GM19452 (cell line): ENCODE data around the gene SIGLEC5.

Experiments
- ATAC-seq: cut with Tn5 transposase; IDR thresholded peaks from one replicate; pipeline ENCODE4 v1.9.1; 2021; ENCODE audit not compliant: unreplicated experiment

The SIGLEC5 gene

DNA sequence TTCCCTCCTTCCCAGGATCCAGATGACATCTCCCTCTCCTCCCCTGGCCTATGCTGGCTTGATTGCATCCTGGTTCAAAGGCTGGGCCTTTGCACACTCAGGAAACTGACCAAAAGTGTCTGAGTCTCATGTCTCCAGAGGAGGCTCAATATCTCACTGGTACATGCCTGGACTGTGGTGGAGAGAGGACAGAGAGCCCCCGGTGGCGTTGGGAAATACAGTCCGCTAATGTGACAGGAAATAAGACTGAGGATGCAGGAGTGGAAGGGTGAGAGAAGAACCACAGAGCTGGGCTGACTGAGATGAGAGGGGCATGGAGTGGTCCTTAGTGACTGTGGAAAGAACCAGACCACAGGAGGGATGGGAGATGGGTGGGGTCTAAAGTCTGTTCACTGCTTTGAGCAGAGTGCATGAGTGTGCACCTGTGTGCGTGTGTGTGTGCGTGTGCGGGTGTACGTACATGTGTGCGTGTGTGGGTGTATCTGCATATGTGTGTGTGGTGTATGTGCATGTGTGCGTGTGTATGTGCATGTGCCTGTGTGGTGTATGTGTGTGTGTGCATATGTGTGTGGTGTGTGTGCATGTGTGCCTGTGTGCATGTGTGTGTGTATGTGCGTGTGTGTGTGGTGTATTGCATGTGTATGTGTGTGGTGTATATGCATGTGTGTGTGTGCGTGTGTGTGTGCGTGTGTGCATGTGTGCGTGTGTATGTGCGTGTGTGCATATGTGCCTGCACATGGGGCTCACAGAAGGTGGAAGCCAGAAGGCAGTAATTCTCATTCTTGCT is 1.9 kb downstream of the SIGLEC5 start:
- no peak for ATAC-seq

GRCh38 chr19:51627491-51628138 is 2.6 kb downstream of the SIGLEC5 start:
- ATAC-seq, result no peak

DNA sequence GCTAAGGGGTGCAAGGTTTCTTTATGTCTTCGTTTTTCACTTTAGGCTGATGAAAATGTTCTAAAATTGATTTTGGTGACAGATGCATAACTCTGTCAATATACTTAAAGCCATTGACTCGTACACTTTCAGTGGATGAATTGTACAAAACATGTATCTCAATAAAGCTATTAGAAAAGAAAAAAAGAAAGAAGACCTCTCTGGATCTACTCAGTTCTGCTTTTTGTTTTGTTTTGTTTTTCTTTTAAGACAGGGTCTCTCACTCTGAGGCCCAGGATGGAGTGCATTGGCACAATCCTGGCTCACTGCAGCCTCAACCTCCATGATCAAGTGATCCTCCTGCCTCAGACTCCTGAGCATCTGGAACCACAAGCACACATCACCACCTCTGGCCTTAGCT is 3.5 kb downstream of the SIGLEC5 start:
- no peak for ATAC-seq

DNA sequence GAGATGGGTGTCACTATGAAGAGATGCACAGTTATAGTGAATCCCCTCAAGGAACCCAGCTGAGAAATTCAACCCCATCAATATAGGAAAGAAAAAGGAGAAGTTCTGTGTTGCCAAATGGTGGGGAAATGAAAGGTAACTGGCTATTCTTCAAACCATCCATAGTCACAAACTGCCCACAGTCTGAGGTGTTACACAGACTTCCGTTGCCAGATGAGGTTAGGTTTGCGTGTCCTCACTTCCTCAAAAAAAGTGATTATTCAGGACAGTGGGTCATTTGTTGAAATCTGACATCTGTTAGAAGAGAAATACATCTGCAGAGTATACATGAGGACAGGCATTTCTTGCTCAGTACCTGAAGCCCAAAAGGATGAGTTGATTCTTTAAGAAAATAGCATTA is 9.0 kb downstream of the SIGLEC5 start:
- ATAC-seq, result peak; percentile 71

DNA sequence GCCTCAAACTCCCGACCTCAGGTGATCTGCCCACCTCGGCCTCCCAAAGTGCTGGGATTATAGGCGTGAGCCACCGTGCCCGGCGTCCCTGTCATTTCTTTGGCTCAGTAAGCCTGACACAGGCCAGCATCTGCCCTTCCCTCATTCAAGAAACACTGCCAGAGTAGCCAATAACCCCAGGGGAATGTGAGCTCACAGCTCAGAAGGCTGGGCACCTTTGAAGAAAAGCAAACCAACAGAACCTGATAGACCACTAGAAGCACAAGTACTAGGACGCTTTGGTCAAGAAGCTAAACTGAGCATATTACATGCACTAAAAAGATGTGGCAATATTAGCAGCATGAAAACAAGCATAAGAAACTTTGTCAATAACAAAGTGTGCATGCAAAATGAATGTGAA is 14.2 kb downstream of the SIGLEC5 start:
- no peak for ATAC-seq

DNA sequence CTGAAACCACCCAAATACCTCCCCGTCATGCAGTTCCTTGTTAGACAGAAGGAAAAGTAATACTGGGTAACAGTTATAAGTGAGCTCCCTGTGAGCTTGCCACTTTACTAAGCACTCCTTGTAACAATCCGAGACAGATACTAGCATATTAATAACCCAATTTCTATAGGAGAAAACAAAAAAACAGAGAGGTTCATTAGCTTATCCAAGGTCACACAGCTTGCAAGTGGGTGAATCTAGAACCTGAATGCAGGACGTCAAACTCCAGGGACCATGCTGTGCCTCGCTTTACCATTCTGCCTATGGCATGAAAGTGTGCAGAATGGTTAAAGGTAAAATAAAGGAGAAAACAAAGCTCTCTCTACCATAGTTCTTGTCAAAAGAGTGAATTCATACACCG is 15.4 kb downstream of the SIGLEC5 start:
- no peak for ATAC-seq

GRCh38 chr19:51610576-51610975 is 19.6 kb downstream of the SIGLEC5 start:
- ATAC-seq, result no peak

GRCh38 chr19:51607920-51608562 is 22.2 kb downstream of the SIGLEC5 start:
- ATAC-seq, result no peak

DNA sequence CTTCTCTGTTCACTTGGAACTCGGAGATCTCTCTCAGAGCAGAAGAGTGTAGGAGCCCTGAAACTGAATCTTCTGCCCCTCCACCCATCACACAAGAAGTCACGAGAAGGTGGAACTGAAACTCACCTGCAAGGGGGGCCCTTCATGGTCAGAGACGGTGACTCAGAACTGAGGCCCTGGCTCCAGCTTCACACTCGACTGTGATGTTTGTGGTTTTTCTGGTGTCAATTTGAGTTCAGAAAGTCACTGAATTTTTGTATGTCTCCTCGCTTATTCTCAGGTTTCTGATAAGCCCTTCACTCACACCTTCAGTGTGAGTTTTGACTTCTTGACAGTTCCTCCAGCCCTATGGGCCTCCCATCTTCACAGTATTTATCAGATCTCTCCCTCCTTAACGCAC is 23.1 kb downstream of the SIGLEC5 start:
- ATAC-seq, result peak; percentile 96

GRCh38 chr19:51602189-51602854 is 27.9 kb downstream of the SIGLEC5 start:
- ATAC-seq, result no peak

DNA sequence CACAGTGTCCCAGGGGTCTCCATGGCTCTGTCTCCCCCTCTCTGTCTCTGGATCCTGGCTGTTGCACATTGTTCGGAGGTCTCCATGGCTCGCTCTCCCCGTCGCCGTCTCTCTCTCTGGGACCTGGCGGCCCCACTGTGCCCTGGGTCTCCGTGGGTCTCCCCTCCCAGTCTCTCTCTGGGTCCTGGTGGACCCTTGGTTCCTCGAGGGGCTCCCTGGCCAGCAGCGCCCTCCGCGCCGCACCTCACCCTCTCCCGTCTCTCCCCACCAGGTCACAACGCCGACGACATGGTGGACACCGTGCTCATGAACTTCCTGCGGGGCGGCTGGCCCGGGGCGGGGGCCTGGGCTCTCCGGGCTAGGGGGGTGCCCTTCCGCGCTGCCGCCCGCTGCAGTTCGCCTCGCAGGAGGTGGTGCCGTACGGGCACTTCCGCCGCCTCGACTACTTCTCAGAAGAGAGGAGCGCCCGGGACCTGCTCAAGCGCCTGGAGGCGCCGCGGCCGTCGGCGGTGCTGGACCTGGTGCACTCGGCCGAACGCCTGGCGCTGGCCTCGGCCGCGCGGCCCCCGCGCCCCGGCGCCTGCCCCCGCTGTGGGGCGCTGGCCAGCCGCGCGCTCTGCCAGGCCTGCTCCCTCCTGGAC is 29.1 kb downstream of the SIGLEC5 start:
- ATAC-seq, result no peak

DNA sequence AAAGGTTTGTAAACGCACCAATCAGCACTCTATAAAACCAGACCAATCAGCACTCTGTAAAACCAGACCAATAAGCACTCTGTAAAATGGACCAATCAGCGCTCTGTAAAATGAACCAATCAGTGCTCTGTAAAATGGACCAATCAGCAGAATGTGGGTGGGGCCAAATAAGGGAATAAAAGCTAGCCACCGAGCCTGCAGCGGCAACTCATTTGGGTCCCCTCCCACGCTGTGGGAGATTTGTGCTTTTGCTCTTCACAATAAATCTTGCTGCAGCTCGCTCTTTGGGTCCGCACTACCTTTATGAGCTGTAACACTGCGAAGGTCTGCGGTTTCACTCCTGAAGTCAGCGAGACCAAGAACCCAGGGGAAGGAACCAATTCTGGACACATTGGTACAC is 31.1 kb downstream of the SIGLEC5 start:
- no peak for ATAC-seq

DNA sequence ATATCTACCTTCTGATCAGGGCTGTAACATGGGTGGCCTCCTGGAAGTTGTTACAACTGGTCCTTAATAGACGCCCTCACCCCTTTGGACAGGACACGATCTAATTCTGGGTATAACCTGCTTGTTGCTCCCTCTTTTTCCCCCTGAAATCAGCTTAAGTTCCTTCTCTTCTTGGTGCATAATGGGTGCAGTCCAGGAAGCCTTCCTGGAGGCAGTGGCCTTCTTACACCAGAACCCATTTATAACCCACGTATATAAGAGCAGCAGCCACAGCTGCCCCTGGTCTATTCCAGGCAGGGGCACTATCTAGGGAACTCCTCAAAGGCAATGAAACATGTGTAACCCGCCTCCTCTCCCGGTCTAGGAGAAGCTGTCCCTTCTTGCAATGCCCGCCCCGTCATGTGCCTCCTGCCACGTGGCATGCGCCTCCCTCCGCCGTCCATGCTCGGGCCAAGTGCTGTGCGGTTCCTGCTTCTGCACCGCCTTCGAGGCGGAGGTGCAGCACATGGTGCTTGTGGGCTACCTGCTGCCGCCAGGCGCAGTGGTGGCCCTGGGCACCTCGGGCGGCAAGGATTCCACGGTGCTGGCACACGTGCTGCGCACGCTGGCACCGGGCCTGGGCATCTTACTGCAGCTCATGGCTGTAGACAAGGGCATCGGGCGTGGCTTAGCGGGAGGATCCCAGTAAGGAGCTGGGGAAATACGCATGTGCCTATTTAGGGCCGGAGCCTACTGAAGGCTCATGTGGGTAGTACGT is 31.9 kb downstream of the SIGLEC5 start:
- no peak for ATAC-seq

GRCh38 chr19:51595190-51596175 is 34.7 kb downstream of the SIGLEC5 start:
- no peak for ATAC-seq

- ATAC-seq, result peak; percentile 3
These were observed 35.5 kb downstream of the SIGLEC5 start for GRCh38 chr19:51594774-51595109.

DNA sequence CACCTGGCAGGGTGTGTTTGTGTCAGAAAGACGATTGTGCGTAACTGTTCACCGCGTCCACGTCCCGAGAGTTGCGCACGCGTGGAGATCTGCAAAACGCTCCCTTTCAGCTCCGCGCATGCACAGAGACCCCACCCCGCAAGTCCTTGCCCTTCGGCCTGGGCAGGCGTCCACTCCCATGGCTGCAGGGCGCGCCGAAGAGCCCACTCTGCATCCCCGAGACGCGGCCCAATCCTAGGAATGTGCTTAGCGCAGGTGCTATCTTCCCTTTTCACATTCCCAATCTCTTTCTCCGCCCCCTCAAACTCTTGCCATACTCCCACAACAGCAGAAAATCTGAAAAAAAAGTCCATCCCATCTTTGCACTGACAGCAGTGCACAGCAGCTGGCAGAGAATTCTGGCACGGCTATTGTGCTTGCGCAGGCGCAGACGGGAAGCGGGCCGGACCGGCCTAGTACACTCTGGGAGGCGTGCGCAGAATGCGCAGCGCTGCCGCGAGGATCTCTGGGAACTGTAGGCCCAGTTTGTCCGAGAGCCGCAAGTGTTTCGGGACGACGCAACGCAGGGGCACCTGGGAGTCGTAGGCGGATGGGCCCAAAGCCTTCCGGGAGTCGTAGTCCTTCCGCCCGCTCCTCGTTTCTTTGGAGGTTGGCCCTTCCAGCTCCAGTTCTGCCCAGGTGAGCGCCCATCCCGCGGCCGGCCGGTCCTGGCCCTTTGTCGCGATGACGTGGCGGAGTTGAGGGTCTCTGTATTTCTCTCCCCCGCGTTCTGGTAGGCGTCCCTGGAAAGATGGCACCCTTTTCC is 36.0 kb downstream of the SIGLEC5 start:
- ATAC-seq, result peak; percentile 96

DNA sequence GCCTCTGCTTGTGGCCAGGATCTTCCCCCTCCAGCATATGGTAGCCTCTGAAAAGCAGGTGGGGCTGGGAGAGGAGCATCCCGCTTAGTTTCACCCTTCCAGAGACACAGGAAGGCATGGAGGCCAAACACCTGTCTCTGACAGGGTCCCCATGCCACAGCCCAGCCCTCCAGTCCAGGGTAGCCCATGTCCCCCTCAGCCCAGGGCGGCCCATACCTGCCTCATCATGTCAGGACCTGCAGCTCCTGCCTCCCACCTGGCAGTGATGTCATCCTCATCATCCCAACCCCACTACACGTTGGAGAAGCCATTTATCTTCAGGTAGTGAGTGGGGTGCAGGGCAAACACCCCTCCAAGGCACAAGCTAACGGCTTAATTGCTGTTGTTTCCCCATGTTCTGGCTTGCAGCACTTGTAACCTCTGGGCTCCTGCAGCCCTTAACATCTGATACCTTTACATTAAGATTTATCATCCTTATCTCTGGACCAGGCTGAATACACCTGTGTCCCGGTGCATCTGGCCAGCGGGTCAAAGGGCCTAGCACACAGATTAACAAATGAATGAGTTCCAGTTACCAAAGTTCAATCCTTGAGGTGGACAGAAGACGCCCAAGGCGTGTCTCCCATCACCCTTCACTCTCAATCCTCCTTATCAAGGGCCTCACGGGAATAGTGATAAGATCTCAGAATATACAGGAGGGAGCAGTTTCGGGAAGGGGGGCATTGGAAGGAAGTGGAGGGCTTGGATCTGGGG is 36.9 kb downstream of the SIGLEC5 start:
- ATAC-seq, result no peak

GRCh38 chr19:51592521-51592920 is 37.7 kb downstream of the SIGLEC5 start:
- no peak for ATAC-seq
